Anterior cingulate cortex (tissue), 58 donors: ENCODE results near the gene SNTB2.
A peak's percentile ranks its signal among the peaks of the same experiment; 100 is the strongest.

ENCODE experiments used
- DNase-seq, 58 donors: peaks; one replicate each; lab custom pipeline; 2025; lab: John Stamatoyannopoulos, UW

The SNTB2 gene

GRCh38 chr16:69179328-69180010 is 7.5 kb upstream of the SNTB2 start:
- DNase-seq: peak in 10 of 58 donors; percentile 5 to 41 (median 12)

GRCh38 chr16:69180011-69180338 is 7.0 kb upstream of the SNTB2 start:
- no peak for DNase-seq

GRCh38 chr16:69182730-69183416 is 4.1 kb upstream of the SNTB2 start:
- no peak for DNase-seq

- peak in 37 of 58 donors; percentile 11 to 61 (median 40) for DNase-seq
These were observed 677 bp downstream of the SNTB2 start for GRCh38 chr16:69187446-69188235.

- DNase-seq: peak in 14 of 58 donors; percentile 11 to 48 (median 22)
These were observed 1.2 kb downstream of the SNTB2 start for GRCh38 chr16:69188236-69188549.

GRCh38 chr16:69188716-69189115 is 1.8 kb downstream of the SNTB2 start:
- no peak for DNase-seq

- DNase-seq: no peak
These were observed 3.2 kb downstream of the SNTB2 start for GRCh38 chr16:69190046-69190588.

GRCh38 chr16:69190598-69190997 is 3.6 kb downstream of the SNTB2 start:
- DNase-seq: no peak

GRCh38 chr16:69191136-69191535 is 4.2 kb downstream of the SNTB2 start:
- DNase-seq: no peak

- no peak for DNase-seq
These were observed 6.9 kb downstream of the SNTB2 start for GRCh38 chr16:69193855-69194254.

GRCh38 chr16:69194488-69194887 is 7.5 kb downstream of the SNTB2 start:
- no peak for DNase-seq

GRCh38 chr16:69195369-69196029 is 8.5 kb downstream of the SNTB2 start:
- DNase-seq: peak in 3 of 58 donors; percentile 1 to 31 (median 6)

- no peak for DNase-seq
These were observed 10.6 kb downstream of the SNTB2 start for GRCh38 chr16:69197573-69197972.

GRCh38 chr16:69199382-69199781 is 12.4 kb downstream of the SNTB2 start:
- DNase-seq: no peak

GRCh38 chr16:69201291-69201690 is 14.3 kb downstream of the SNTB2 start:
- no peak for DNase-seq

- DNase-seq: no peak
These were observed 14.8 kb downstream of the SNTB2 start for GRCh38 chr16:69201787-69202186.

GRCh38 chr16:69204172-69204571 is 17.2 kb downstream of the SNTB2 start:
- no peak for DNase-seq

- no peak for DNase-seq
These were observed 22.8 kb downstream of the SNTB2 start for GRCh38 chr16:69209735-69210134.

GRCh38 chr16:69217433-69217832 is 30.5 kb downstream of the SNTB2 start:
- no peak for DNase-seq

- DNase-seq: no peak
These were observed 32.3 kb downstream of the SNTB2 start for GRCh38 chr16:69219279-69219678.

- no peak for DNase-seq
These were observed 36.9 kb downstream of the SNTB2 start for GRCh38 chr16:69223882-69224281.
